NAMALWA (cell line): ENCODE data around the gene ADGRF1.
"Not testable (repeated sequence)": the region's sequence is repeated elsewhere in the genome, so short reads cannot be mapped to it uniquely, and the experiment has no call there.

Experiments
- DNase-seq: peaks from one replicate; pipeline ENCODE4 v3.0.0-alpha.2; 2015; ENCODE audit warnings: low spot score

The ADGRF1 gene

DNA sequence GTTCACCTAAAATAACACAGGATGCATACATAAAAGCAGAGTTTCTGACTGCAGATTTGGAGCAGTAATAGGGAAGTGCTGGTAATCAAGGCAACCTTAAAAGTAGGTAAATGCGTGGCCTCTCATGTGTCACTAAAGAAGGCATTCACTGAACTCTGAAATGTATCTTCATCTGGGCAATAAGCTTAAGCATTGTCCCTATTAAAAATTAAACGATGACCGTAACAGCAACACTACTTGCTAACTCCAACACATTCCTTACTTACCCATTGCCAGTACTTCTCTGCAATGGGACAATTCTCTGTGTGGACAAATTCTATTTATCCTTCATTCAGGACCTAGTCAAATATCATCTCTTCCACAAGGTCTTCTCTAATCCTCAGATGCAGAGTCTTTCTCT is 19.9 kb downstream of the ADGRF1 start:
- no peak for DNase-seq

- no peak for DNase-seq
These were observed 22.2 kb downstream of the ADGRF1 start for GRCh38 chr6:47019941-47020340.

GRCh38 chr6:47016909-47017308 is 25.2 kb downstream of the ADGRF1 start:
- no peak for DNase-seq

GRCh38 chr6:47016261-47016660 is 25.9 kb downstream of the ADGRF1 start:
- no peak for DNase-seq

GRCh38 chr6:47014401-47014800 is 27.7 kb downstream of the ADGRF1 start:
- DNase-seq, result no peak

DNA sequence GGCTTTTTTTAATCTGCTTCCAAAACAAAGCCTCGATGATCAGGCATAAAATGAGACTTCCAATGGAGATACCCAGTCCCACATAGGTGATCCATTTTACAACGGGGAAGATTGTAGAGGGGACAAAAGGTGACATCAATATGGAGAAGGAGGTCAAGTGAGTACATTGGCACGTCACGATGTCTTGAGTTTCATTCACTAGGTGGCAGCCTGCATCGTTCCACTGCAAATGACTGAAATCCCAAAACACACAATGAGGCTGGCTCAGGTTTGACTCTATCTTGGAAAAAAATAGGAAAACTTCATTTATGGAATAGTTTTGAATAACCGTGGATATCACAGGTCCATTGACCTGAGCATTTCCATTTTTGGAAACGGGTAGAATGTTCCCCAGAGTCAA is 32.5 kb downstream of the ADGRF1 start:
- no peak for DNase-seq

GRCh38 chr6:47008397-47008763 is 33.8 kb downstream of the ADGRF1 start:
- DNase-seq, result no peak

GRCh38 chr6:47007657-47008396 is 34.3 kb downstream of the ADGRF1 start:
- no peak for DNase-seq

DNA sequence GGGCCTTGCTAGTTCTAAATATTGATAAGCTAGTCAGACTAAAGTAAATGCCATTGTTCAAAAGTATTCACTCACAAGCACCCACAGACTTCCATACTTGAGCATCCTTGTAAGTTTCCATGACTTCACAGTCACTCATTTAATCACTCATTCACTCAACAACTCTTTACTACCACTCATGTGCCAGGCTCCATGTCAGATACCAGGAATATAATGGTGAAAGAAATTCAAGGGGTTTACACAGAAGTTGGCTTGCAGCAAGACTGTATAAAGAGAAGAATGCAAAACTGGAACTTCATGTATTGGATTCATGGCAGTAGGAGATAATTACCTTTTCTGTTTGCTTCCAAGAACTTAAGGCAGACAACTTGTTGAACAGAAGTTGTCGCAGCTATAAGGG is 36.6 kb downstream of the ADGRF1 start:
- DNase-seq, result no peak

- no peak for DNase-seq
These were observed 37.7 kb downstream of the ADGRF1 start for GRCh38 chr6:47004463-47004862.

- DNase-seq, result no peak
These were observed 41.3 kb downstream of the ADGRF1 start for GRCh38 chr6:47000842-47001241.

- DNase-seq, result no peak
These were observed 43.6 kb downstream of the ADGRF1 start for GRCh38 chr6:46998436-46999017.

- no peak for DNase-seq
These were observed 44.5 kb downstream of the ADGRF1 start for GRCh38 chr6:46997646-46998045.

GRCh38 chr6:46996860-46997641 is 45.1 kb downstream of the ADGRF1 start:
- DNase-seq, result no peak

GRCh38 chr6:46994933-46995332 is 47.2 kb downstream of the ADGRF1 start:
- no peak for DNase-seq

GRCh38 chr6:46993846-46994245 is 48.3 kb downstream of the ADGRF1 start:
- no peak for DNase-seq

DNA sequence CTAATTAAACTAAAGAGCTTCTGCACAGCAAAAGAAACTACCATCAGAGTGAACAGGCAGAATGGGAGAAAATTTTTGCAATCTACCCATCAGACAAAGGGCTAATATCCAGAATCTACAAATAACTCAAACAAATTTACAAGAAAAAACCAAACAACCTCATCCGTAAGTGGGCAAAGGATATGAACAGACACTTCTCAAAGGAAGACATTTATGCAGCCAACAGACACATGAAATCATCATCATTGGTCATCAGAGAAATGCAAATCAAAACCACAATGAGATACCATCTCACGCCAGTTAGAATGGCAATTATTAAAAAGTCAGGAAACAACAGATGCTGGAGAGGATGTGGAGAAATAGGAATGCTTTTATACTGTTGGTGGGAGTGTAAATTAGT is 49.7 kb downstream of the ADGRF1 start:
- not testable (repeated sequence) for DNase-seq

DNA sequence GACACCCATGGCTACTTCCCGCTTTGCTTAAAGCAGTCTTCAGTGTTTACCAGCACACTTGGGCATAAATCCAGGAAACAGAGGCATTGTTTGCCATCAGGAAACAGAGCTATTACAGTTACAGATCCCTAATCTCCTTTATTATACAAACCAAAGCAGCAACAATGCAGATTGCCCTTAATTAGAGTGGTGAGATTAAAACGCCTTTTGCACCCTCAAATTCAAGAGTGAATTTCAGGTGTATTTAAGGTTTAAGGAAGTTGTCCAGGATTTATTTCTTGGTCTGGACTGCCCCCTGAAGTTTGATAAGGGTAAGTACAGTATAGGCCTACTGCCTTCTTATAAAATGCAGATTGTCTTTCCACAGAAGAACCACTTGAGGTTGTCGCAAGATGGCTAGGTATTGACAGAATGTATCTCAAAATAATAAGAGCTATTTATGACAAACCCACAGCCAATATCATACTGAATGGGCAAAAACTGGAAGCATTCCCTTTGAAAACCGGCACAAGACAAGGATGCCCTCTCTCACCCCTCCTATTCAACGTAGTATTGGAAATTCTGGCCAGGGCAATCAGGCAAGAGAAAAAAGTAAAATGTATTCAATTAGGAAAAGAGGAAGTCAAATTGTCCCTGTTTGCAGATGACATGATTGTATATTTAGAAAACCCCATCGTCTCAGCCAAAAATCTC is 51.2 kb downstream of the ADGRF1 start:
- peak; percentile 69 for DNase-seq

- no peak for DNase-seq
These were observed 52.0 kb downstream of the ADGRF1 start for GRCh38 chr6:46990031-46990644.

DNA sequence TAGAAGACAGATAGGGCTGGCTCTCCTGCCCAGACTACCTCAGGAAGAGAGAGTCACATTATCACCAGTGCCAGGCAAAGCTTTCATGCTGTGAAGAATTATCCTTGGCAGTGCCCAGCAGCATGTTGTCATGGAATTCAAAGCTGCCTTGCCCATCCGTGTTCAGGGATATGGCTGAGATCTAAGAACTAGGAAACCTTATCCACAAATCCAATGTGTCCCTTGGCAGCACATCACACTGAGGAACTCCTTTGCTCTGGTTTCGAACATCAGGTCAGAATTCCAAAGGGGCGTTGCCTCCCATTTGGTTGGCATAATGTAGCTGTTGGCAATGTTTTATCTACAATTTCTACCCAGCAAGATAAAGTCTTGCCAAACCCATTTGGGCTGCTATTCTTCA is 52.7 kb downstream of the ADGRF1 start:
- DNase-seq, result no peak

GRCh38 chr6:46985943-46986342 is 56.2 kb downstream of the ADGRF1 start:
- DNase-seq, result no peak

- no peak for DNase-seq
These were observed 59.1 kb downstream of the ADGRF1 start for GRCh38 chr6:46983007-46983411.
